ENCODE measurements around the gene MAPK12.
A peak's percentile ranks its signal among the peaks of the same experiment; 100 is the strongest.

MAPK12 gene

GRCh38 chr22:50284479-50284878, 23.0 kb upstream of the MAPK12 start:
- H3K4me3 ChIP-seq (ENCODE audit: low read length): no peak overlapping the region
- no peak overlapping the region for H3K27ac ChIP-seq (ENCODE audit: low read depth, low read length)
- no peaks in the 10 kb centered on the region for H3K4me1 ChIP-seq (ENCODE audit: control insufficient read depth, insufficient read depth, low read length)
- peaks cover 41% of the 10 kb centered on the region for H3K36me3 ChIP-seq (ENCODE audit: control insufficient read depth, insufficient read depth, low read length)
- H3K9ac ChIP-seq (ENCODE audit: low read length): no peak overlapping the region
- no peaks in the 10 kb centered on the region for H3K27me3 ChIP-seq (ENCODE audit: control insufficient read depth, insufficient read depth, low read length)

GRCh38 chr22:50283821-50284220, 22.3 kb upstream of the MAPK12 start:
- H3K4me1 ChIP-seq (ENCODE audit: control insufficient read depth, insufficient read depth, low read length): no peaks in the 10 kb centered on the region
- peaks cover 41% of the 10 kb centered on the region for H3K36me3 ChIP-seq (ENCODE audit: control insufficient read depth, insufficient read depth, low read length)
- no peak overlapping the region for H3K4me3 ChIP-seq (ENCODE audit: low read length)
- H3K9ac ChIP-seq (ENCODE audit: low read length): no peak overlapping the region
- no peaks in the 10 kb centered on the region for H3K27me3 ChIP-seq (ENCODE audit: control insufficient read depth, insufficient read depth, low read length)
- no peak overlapping the region for H3K27ac ChIP-seq (ENCODE audit: low read depth, low read length)

- Histone ChIP-seq H3K4me1 (ENCODE audit: control insufficient read depth, insufficient read depth, low read length) (no peaks in the 10 kb centered on the region), H3K9ac (ENCODE audit: low read length) (no peak overlapping the region), H3K27me3 (ENCODE audit: control insufficient read depth, insufficient read depth, low read length) (no peaks in the 10 kb centered on the region), H3K4me3 (ENCODE audit: low read length) (no peak overlapping the region), H3K36me3 (ENCODE audit: control insufficient read depth, insufficient read depth, low read length) (peaks cover 45% of the 10 kb centered on the region), H3K27ac (ENCODE audit: low read depth, low read length) (no peak overlapping the region)
Measured at GRCh38 chr22:50282361-50283155, 21.1 kb upstream of the MAPK12 start.

GRCh38 chr22:50281957-50282356, 20.5 kb upstream of the MAPK12 start:
- Histone ChIP-seq H3K36me3 (ENCODE audit: control insufficient read depth, insufficient read depth, low read length) (peaks cover 48% of the 10 kb centered on the region), H3K4me3 (ENCODE audit: low read length) (no peak overlapping the region), H3K9ac (ENCODE audit: low read length) (no peak overlapping the region)

GRCh38 chr22:50281384-50281760, 19.9 kb upstream of the MAPK12 start:
- Histone ChIP-seq H3K9ac (ENCODE audit: low read length) (no peak overlapping the region), H3K4me1 (ENCODE audit: control insufficient read depth, insufficient read depth, low read length) (no peaks in the 10 kb centered on the region), H3K4me3 (ENCODE audit: low read length) (no peak overlapping the region), H3K27ac (ENCODE audit: low read depth, low read length) (no peak overlapping the region), H3K36me3 (ENCODE audit: control insufficient read depth, insufficient read depth, low read length) (peaks cover 52% of the 10 kb centered on the region), H3K27me3 (ENCODE audit: control insufficient read depth, insufficient read depth, low read length) (no peaks in the 10 kb centered on the region)

More at GRCh38 chr22:50281957-50282356, 20.5 kb upstream of the MAPK12 start:
- Histone ChIP-seq H3K27ac (ENCODE audit: low read depth, low read length) (no peak overlapping the region), H3K4me1 (ENCODE audit: control insufficient read depth, insufficient read depth, low read length) (no peaks in the 10 kb centered on the region), H3K27me3 (ENCODE audit: control insufficient read depth, insufficient read depth, low read length) (no peaks in the 10 kb centered on the region)

- peaks cover 52% of the 10 kb centered on the region for H3K36me3 ChIP-seq (ENCODE audit: control insufficient read depth, insufficient read depth, low read length)
Measured at GRCh38 chr22:50280708-50281383, 19.4 kb upstream of the MAPK12 start.

GRCh38 chr22:50280022-50280707, 18.7 kb upstream of the MAPK12 start:
- H3K27me3 ChIP-seq (ENCODE audit: control insufficient read depth, insufficient read depth, low read length): no peaks in the 10 kb centered on the region
- H3K27ac ChIP-seq (ENCODE audit: low read depth, low read length): no peak overlapping the region
- peaks cover 51% of the 10 kb centered on the region for H3K36me3 ChIP-seq (ENCODE audit: control insufficient read depth, insufficient read depth, low read length)

More at GRCh38 chr22:50280708-50281383, 19.4 kb upstream of the MAPK12 start:
- H3K4me3 ChIP-seq (ENCODE audit: low read length): no peak overlapping the region
- no peaks in the 10 kb centered on the region for H3K4me1 ChIP-seq (ENCODE audit: control insufficient read depth, insufficient read depth, low read length)
- no peaks in the 10 kb centered on the region for H3K27me3 ChIP-seq (ENCODE audit: control insufficient read depth, insufficient read depth, low read length)
- no peak overlapping the region for H3K27ac ChIP-seq (ENCODE audit: low read depth, low read length)
- H3K9ac ChIP-seq (ENCODE audit: low read length): no peak overlapping the region

GRCh38 chr22:50278956-50279619, 17.6 kb upstream of the MAPK12 start:
- H3K4me3 ChIP-seq (ENCODE audit: low read length): no peak overlapping the region
- H3K27me3 ChIP-seq (ENCODE audit: control insufficient read depth, insufficient read depth, low read length): no peaks in the 10 kb centered on the region
- H3K27ac ChIP-seq (ENCODE audit: low read depth, low read length): no peak overlapping the region
- no peak overlapping the region for H3K9ac ChIP-seq (ENCODE audit: low read length)
- peaks cover 53% of the 10 kb centered on the region for H3K36me3 ChIP-seq (ENCODE audit: control insufficient read depth, insufficient read depth, low read length)
- no peaks in the 10 kb centered on the region for H3K4me1 ChIP-seq (ENCODE audit: control insufficient read depth, insufficient read depth, low read length)

More at GRCh38 chr22:50280022-50280707, 18.7 kb upstream of the MAPK12 start:
- H3K4me1 ChIP-seq (ENCODE audit: control insufficient read depth, insufficient read depth, low read length): no peaks in the 10 kb centered on the region
- no peak overlapping the region for H3K4me3 ChIP-seq (ENCODE audit: low read length)
- no peak overlapping the region for H3K9ac ChIP-seq (ENCODE audit: low read length)

GRCh38 chr22:50278461-50278860, 17.0 kb upstream of the MAPK12 start:
- Histone ChIP-seq H3K4me3 (ENCODE audit: low read length) (no peak overlapping the region), H3K36me3 (ENCODE audit: control insufficient read depth, insufficient read depth, low read length) (peaks cover 50% of the 10 kb centered on the region), H3K27ac (ENCODE audit: low read depth, low read length) (no peak overlapping the region), H3K4me1 (ENCODE audit: control insufficient read depth, insufficient read depth, low read length) (no peaks in the 10 kb centered on the region), H3K9ac (ENCODE audit: low read length) (no peak overlapping the region), H3K27me3 (ENCODE audit: control insufficient read depth, insufficient read depth, low read length) (no peaks in the 10 kb centered on the region)

GRCh38 chr22:50277761-50278160, 16.3 kb upstream of the MAPK12 start:
- peaks cover 50% of the 10 kb centered on the region for H3K36me3 ChIP-seq (ENCODE audit: control insufficient read depth, insufficient read depth, low read length)
- no peaks in the 10 kb centered on the region for H3K27me3 ChIP-seq (ENCODE audit: control insufficient read depth, insufficient read depth, low read length)
- H3K4me3 ChIP-seq (ENCODE audit: low read length): no peak overlapping the region
- H3K9ac ChIP-seq (ENCODE audit: low read length): no peak overlapping the region
- no peaks in the 10 kb centered on the region for H3K4me1 ChIP-seq (ENCODE audit: control insufficient read depth, insufficient read depth, low read length)
- H3K27ac ChIP-seq (ENCODE audit: low read depth, low read length): no peak overlapping the region

- Histone ChIP-seq H3K4me3 (ENCODE audit: low read length) (no peak overlapping the region), H3K36me3 (ENCODE audit: control insufficient read depth, insufficient read depth, low read length) (peaks cover 43% of the 10 kb centered on the region), H3K27ac (ENCODE audit: low read depth, low read length) (peak overlapping the region; percentile 51), H3K9ac (ENCODE audit: low read length) (no peak overlapping the region), H3K27me3 (ENCODE audit: control insufficient read depth, insufficient read depth, low read length) (no peaks in the 10 kb centered on the region), H3K4me1 (ENCODE audit: control insufficient read depth, insufficient read depth, low read length) (peaks cover 3% of the 10 kb centered on the region)
Measured at GRCh38 chr22:50276143-50276542, 14.7 kb upstream of the MAPK12 start.

All from rectal smooth muscle tissue (tissue), 1 donor.